Right renal cortex interstitium (tissue), 3 donors: ENCODE measurements around the gene ID3. TPM values are rescaled to one million over a fixed set of nuclear protein-coding genes. Genes with fewer than 3 reads are reported as not detected.

Source experiments
- DNase-seq, 3 donors: peaks; one replicate each; pipeline ENCODE4 v3.0.0-alpha.2; 2013; ENCODE audit warnings: low read depth in 3 of 3, low spot score in 2 of 3
- polyA plus RNA-seq, 3 donors: library from polyadenylated mRNA; unstranded; fragments of 120-200 nt; gene quantifications; one replicate each; pipeline ENCODE4 v1.2.1, GENCODE V29; 2013; ENCODE audit not compliant: insufficient read length in 3 of 3

The ID3 gene
- polyA plus RNA-seq, 3 donors, result 267 to 340 (median 324) TPM

- DNase-seq, result no peak
These were observed 29.9 kb downstream of the ID3 start for GRCh38 chr1:23529146-23530086.

DNA sequence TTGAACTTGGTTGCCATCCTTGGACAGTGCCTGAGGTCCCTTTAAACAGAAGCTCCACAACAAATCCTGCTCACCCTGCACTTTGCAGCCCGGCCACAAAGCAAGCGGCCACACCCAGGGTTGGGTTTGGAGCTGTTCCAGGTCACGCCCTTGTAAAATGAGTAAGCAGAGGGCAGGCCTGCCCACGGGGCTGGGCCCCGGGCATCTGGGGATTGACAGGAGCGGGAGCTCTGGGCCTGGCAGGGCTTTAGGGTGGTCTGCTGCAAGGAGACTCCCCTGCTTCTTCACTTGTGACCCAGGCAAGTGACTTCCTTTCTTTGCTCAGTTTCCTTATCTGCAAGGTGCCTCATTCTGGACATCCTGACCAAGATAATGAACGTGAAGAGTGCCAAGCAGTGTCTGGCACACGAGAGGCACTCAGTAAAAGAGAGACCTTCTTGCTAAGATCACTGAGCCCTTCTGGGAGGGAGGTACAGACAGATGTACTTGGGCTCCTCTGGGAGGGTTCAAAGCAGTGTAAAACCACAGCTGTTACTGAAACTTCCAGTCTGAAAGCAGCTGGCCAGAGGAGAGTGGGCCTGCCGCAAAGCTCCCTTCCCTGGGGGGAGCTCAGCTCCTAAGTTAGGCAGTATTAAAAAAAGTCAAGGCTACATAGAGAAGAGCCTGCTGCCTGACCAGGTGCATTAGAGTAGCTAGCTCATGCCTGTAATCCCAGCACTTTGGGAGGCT, 30.9 kb downstream of the ID3 start:
- no peak for DNase-seq

DNA sequence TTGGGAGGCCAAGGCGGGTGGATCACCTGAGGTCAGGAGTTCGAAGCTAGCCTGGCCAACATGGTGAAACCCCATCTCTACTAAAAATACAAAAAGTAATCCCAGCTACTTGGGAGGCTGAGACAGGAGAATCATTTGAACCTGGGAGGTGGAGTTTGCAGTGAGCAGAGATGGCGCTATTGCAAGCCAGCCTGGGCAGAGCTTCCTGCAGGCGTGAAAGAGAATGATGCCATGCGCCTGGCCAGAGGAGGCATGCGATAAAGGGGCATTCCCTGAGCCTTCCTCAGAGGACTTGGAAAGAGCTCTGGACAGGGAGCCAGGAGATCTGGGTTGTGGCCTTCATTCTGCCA, 31.4 kb downstream of the ID3 start:
- DNase-seq, result no peak

DNA sequence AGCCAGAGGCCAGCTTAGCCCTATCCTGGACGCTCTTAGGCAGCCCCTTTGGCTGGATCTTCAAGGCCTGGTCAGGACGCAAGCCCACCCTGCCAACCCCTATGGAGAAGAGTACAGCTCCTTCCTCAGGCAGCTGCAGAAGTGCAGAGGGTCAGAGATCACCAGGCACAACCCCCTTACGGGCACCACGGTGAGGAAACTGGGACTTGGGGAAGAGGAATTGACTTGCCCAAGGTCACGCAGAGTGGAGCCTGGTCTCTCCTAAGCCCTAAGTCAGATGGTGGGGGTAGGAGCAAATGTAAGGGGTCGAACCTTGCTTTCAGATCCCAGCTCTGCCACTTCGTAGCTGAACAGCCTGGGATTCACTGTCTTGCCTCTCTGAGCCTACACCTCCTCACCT, 31.9 kb downstream of the ID3 start:
- no peak for DNase-seq

DNA sequence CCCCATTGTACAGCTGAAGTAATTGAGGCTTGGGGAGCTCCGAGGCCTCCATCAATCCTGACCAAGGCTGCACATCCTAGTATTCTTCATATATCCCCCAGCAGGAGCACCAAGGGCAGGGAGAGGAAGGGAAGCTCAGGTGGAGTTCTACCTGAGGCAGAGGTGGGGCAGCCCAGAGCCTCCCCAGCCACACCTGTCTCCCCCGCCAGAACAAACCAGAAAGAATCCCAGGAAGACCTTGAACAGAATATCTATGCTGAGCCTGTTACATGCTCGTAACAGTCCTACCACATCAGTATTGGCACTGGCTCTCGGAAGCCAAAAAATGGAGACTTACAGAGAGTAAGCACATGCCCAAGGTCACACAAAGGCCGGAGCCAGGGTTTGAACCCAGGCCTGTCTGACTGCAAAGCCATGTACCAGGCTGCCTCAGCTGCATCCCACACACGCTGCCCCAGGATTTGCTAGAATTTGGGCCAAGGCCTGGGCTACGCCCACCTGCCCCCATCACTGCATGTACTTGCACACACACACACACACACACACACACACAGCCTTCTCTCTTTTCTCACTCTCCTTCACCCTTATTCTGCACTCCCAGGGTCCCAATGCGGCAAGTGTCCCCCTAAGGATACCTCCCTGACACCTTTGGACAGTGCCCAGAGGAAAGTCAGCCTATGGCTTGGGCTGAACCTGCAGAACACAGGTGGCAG, 32.8 kb downstream of the ID3 start:
- no peak for DNase-seq

DNA sequence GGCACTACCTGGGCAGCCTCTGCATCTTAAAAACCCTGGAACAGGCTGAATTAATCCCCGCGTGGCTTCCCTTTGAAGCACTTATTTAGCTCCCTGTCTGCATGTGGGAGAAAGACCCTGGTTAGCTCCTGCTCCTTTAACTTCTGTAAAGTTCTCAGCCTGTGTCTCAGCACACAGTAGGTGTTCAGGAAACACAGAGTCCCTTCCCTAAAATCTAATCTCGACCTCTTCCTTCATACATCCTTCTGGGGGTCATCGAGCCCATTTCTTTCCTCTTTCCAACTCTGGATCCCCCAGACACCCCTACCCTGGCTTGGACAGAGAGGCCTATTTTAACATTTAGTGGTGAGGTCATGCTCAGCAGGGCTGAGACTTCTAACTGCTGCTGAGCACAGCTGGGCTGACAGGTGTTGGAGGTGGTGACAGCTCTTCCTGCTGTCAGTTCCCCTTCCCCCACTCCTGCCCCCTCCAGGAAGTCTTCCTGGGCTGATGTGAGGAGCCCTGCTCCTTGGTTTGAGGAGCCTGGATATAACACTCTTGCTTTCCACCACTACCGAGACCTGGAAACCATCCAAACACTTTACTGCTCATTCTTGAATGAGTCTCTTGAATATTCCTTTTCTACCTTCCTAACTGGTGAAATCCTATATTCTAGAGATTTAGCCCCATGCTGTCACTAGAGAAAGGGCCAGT, 33.6 kb downstream of the ID3 start:
- DNase-seq, result no peak

DNA sequence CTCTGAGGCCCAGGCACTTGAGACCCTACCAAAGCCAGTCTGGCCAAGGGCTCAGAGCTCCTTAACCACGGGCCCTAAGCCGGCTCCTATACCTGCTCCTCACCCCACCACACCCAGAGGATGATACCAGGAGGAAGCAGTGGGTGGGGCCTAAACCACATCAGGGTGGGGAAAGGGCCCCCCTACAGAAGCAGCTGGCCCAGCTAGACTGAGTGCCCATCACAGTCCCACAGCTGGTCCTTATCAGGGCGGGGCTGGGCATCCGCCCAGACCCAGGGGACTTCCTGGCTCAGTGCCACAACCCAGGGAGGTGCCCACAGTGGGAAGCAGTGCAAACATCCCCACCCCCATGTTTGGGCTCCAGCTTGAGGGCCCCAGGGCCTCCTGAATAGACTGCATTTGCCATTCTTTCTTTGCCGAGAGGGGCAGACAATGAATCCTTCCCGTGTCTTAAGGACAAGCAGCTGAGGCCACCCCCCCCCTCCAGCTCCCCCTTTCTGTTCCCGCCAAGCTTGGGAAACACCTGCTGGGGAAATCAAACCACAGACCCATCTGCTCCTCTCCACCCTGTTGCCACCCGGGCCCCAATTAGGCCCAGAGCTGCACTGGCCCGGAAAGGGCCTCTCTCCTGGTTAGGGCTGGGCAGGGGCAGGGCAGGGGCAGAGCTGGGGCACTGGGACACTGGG, 34.4 kb downstream of the ID3 start:
- no peak for DNase-seq

- DNase-seq, result no peak
These were observed 35.1 kb downstream of the ID3 start for GRCh38 chr1:23524163-23524562.

DNA sequence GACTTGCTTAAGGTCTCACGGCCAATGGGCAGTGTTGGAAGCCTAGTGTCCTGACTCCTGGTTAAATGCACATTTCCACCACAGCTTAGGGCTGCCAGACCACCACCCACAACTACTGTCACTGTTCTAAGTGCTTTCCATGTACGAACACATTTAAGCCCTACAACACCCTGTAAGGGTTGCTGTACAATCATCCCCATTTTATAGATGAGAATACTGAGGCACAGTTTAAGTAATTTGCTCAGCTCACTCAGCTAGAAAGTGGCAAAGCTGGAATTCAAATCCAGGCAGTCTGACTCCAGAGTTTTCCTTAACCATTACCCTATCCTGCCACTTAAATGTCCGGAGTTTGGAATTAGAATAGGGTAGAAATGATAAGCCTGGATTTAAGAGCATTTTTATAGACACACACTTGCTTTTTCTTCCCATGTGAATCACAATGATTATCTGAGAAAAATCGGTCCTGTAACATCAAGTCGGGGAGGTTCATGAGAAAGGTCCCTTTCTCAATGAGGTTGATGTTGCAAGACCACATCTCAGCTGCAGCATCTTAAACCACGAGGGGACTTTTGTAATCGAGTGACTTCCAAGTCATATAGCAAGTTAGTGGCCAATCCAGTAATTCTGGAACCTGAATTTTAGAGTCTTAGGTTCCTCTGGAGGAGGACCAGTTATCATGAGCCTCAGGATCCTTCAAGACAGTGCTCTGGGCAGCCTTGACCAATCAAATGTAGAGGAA, 36.9 kb downstream of the ID3 start:
- DNase-seq, result no peak

DNA sequence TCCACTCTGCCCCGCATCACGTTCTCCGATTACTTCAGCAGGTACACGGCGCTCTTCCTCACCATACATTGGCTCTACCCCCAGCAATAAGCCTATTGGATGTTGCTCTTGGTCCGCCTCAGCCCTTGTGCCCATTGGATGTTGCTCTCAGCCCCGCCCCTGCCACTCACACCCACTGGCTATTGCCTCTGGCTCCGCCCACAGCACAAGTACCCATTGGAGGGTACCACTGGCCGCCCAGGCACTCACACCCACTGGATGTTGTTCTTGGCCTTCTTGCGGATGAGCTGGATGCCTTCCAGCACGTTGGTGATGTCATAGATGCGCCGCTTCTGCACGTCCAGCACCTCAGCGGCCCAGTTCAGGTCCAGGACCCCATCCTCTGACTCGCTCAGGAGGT, 37.7 kb downstream of the ID3 start:
- DNase-seq, result no peak

GRCh38 chr1:23517581-23517980, 41.7 kb downstream of the ID3 start:
- no peak for DNase-seq

DNA sequence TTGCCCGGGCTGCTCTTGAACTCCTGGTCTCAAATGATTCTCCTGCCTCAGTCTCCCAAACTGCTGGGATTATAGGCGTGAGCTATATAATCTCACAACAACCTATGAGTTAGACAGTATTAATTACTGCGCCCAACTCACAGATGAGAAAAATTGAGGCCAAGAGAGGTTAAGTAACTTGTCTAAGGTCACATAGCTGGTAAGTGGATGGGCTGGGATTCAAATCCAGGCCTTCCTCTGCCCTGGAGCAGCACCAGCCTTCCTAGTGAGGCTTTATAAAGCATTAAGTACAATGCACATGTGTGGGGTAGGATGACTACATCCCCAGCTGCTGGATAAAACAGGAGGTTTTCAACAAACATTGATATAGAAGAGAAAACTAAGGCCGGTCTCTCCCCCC, 43.4 kb downstream of the ID3 start:
- DNase-seq, result no peak

DNA sequence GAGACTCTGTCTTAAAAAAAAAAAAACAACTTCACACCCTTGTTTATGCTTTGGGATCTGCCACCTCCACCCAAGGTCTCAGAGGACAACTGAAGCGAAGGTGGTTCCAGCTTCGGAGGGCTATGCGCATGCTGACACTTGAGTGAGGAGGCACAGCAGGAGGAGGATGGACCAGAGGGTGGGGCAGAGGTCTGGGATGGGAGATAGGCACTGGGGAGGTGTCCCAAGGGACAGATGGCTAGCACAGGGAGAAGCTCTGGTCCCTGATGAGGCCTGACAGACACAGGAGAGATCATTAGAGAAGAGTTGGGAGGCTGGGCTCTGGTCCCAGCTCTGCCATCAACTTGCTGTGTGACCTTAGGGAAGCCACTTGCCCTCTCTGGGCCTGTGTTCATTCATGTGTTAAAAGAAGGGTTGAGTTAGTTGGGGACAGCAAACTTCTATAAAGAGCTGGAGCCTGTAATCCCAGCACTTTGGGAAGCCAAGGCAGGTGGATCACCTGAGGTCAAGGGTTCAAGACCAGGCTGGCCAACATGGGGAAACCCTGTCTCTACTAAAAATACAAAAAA, 45.1 kb downstream of the ID3 start:
- DNase-seq, result no peak

DNA sequence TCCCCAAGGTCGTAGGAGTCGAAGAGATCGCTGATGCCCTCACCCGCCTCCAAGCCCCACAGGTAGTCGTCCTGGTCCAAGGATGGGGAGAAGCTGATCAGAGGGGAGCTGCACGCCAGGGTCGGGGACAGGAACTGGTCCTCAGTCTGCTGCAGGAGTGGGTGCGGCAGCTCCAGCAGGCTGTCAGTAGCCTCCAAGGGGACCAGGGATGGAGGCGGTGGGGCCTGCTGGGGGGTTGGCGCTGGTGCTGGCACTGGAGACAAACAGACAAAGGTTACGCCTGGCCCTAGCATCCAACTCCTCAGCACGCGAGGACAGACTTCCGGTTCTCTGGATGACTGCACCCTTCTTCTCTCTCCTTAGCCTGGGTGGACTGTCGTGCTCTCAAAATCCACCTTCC, 49.4 kb downstream of the ID3 start:
- no peak for DNase-seq

Other genes starting within 250 kb of the ID3 start
- 100 to 1,000 TPM; 253 to 295 (median 288) TPM for gene HNRNPR, start 215.2 kb downstream of the ID3 start, polyA plus RNA-seq
- 10 to 100 TPM; 36.0 to 38.6 (median 37.7) TPM for gene ZNF436, start 189.7 kb downstream of the ID3 start, polyA plus RNA-seq
- 10 to 100 TPM; 32.3 to 44.9 (median 43.3) TPM for gene TCEA3, start 134.8 kb downstream of the ID3 start, polyA plus RNA-seq
- 10 to 100 TPM; 29.8 to 36.2 (median 30.5) TPM for gene ASAP3, start 75.3 kb downstream of the ID3 start, polyA plus RNA-seq
- gene E2F2, start 28.3 kb downstream of the ID3 start, polyA plus RNA-seq, result 1 to 10 TPM; 3.8 to 4.7 (median 4.5) TPM
- 1,000 to 10,000 TPM; 2,754 to 2,918 (median 2,838) TPM for gene RPL11, start 132.3 kb upstream of the ID3 start, polyA plus RNA-seq
- 10 to 100 TPM; 34.2 to 37.2 (median 35.1) TPM for gene ELOA, start 184.0 kb upstream of the ID3 start, polyA plus RNA-seq
- 10 to 100 TPM; 63.8 to 68.3 (median 65.5) TPM for gene PITHD1, start 218.9 kb upstream of the ID3 start, polyA plus RNA-seq
- gene LYPLA2, start 231.6 kb upstream of the ID3 start, polyA plus RNA-seq, result 10 to 100 TPM; 56.0 to 63.5 (median 61.6) TPM
- 10 to 100 TPM; 30.1 to 36.1 (median 31.6) TPM for gene GALE, start 241.3 kb upstream of the ID3 start, polyA plus RNA-seq